ENCODE measurements around the gene NEUROG1. TPM values are rescaled to one million over a fixed set of nuclear protein-coding genes. Genes with fewer than 3 reads are reported as not detected.
A peak's percentile ranks its signal among the peaks of the same experiment; 100 is the strongest.

The NEUROG1 gene
- total and polyA plus RNA-seq, 2 experiments from 2014 or later: 0.16 TPM; not detected in 1

DNA sequence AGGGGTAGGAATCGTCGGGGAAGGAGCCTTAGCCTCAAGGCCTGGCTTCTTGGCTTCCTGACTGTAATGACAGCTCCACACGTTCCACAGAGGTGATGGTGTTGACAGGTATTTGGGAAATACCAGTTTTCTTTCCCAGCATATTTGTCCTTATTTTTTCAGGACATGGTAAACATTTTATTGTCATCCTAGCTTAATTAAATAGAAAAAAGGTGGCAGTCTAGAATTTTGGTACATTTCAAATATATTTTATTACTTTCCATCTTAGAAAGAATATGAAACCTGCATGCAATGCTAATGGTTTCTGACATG is 34.6 kb upstream of the NEUROG1 start:
- H3K27me3 Mint-ChIP-seq (ENCODE audit: insufficient read depth, low read depth, poor library complexity): peaks cover 36% of the 10 kb centered on the region
- peaks cover 31% of the 10 kb centered on the region for H3K4me1 Mint-ChIP-seq
- H3K4me3 ChIP-seq: no peak overlapping the region
- TF ChIP-seq EZH2 (IDR thresholded peaks at IDR 0.05; ENCODE audit: low read depth, unreplicated experiment) (no peak), ZNF331 (CRISPR knock-in tag; IDR thresholded peaks at IDR 0.05; ENCODE audit: low read depth) (no peak), EZH2phosphoT487 (IDR thresholded peaks at IDR 0.05; ENCODE audit: unreplicated experiment) (no peak), STAT1 (IDR thresholded peaks at IDR 0.05; ENCODE audit: unreplicated experiment) (no peak)
- TF ChIP-seq, protein P1, sequence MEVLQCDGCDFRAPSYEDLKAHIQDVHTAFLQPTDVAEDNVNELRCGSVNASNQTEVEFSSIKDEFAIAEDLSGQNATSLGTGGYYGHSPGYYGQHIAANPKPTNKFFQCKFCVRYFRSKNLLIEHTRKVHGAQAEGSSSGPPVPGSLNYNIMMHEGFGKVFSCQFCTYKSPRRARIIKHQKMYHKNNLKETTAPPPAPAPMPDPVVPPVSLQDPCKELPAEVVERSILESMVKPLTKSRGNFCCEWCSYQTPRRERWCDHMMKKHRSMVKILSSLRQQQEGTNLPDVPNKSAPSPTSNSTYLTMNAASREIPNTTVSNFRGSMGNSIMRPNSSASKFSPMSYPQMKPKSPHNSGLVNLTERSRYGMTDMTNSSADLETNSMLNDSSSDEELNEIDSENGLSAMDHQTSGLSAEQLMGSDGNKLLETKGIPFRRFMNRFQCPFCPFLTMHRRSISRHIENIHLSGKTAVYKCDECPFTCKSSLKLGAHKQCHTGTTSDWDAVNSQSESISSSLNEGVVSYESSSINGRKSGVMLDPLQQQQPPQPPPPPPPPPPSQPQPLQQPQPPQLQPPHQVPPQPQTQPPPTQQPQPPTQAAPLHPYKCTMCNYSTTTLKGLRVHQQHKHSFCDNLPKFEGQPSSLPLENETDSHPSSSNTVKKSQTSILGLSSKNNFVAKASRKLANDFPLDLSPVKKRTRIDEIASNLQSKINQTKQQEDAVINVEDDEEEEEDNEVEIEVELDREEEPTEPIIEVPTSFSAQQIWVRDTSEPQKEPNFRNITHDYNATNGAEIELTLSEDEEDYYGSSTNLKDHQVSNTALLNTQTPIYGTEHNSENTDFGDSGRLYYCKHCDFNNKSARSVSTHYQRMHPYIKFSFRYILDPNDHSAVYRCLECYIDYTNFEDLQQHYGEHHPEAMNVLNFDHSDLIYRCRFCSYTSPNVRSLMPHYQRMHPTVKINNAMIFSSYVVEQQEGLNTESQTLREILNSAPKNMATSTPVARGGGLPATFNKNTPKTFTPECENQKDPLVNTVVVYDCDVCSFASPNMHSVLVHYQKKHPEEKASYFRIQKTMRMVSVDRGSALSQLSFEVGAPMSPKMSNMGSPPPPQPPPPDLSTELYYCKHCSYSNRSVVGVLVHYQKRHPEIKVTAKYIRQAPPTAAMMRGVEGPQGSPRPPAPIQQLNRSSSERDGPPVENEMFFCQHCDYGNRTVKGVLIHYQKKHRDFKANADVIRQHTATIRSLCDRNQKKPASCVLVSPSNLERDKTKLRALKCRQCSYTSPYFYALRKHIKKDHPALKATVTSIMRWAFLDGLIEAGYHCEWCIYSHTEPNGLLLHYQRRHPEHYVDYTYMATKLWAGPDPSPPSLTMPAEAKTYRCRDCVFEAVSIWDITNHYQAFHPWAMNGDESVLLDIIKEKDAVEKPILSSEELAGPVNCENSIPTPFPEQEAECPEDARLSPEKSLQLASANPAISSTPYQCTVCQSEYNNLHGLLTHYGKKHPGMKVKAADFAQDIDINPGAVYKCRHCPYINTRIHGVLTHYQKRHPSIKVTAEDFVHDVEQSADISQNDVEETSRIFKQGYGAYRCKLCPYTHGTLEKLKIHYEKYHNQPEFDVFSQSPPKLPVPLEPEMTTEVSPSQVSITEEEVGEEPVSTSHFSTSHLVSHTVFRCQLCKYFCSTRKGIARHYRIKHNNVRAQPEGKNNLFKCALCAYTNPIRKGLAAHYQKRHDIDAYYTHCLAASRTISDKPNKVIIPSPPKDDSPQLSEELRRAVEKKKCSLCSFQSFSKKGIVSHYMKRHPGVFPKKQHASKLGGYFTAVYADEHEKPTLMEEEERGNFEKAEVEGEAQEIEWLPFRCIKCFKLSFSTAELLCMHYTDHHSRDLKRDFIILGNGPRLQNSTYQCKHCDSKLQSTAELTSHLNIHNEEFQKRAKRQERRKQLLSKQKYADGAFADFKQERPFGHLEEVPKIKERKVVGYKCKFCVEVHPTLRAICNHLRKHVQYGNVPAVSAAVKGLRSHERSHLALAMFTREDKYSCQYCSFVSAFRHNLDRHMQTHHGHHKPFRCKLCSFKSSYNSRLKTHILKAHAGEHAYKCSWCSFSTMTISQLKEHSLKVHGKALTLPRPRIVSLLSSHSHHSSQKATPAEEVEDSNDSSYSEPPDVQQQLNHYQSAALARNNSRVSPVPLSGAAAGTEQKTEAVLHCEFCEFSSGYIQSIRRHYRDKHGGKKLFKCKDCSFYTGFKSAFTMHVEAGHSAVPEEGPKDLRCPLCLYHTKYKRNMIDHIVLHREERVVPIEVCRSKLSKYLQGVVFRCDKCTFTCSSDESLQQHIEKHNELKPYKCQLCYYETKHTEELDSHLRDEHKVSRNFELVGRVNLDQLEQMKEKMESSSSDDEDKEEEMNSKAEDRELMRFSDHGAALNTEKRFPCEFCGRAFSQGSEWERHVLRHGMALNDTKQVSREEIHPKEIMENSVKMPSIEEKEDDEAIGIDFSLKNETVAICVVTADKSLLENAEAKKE (CRISPR knock-in tag; IDR thresholded peaks at IDR 0.05): no peak
- ATAC-seq (no peak), DNase-seq (ENCODE audit: low spot score) (no peak)
- no peak overlapping the region for H2AFZ ChIP-seq
- peaks cover 5% of the 10 kb centered on the region for H3K4me1 ChIP-seq (ENCODE audit: insufficient read depth)
- H3K36me3 Mint-ChIP-seq (ENCODE audit: low read depth): no peaks in the 10 kb centered on the region
- H3K27ac ChIP-seq (ENCODE audit: low read depth): no peak overlapping the region
- H3K4me3 Mint-ChIP-seq: no peak overlapping the region
- H3K4me2 ChIP-seq: no peak overlapping the region
- no peaks in the 10 kb centered on the region for H3K9me2 ChIP-seq (ENCODE audit: insufficient read depth)
- H3K36me3 ChIP-seq (ENCODE audit: insufficient read depth): no peaks in the 10 kb centered on the region
- no peaks in the 10 kb centered on the region for H3K79me2 ChIP-seq (replicated peaks; ENCODE audit: insufficient read depth)
- H3F3A ChIP-seq (replicated peaks; ENCODE audit: low read depth): no peaks in the 10 kb centered on the region
- no peaks in the 10 kb centered on the region for H3K9me3 Mint-ChIP-seq
- H3K27ac Mint-ChIP-seq: no peak overlapping the region
- H4K20me1 ChIP-seq (replicated peaks; ENCODE audit: insufficient read depth): no peaks in the 10 kb centered on the region
- peaks cover 4% of the 10 kb centered on the region; the same call in 1 of the 2 replicates for H3K27me3 ChIP-seq (ENCODE audit: insufficient read depth)

DNA sequence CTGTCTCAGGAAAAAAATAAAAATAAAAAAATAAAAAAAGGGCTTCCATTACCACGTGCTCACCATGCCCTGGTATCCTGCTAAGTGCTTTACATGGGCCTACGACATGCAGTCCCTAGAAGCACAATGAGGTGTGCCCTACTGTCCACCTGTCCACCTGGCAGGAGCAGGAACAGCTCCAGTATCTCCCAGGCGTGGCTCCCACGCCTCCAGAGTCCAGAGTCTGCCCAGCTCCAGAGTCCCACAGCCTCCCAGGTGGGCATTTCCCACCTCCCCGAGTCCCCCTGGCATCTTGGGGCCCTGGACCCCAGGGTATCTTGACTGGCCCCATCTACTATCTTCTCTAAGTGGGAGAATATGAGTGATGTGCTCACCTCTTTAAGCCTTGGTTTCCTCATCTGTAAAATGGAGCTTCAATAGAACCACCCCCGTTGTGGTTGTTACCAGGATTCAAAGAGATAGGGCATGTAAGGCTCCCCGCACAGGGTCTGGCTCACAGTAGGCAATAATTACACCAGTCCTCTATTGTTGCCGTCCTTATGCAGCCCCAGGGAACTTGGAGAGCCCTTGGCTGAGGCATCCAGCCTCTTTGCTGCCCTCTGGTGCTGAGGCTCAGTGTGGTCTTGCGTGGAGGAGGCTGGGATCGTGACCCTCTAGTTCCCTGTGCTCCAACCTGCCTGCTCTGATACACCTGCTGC is 34.1 kb upstream of the NEUROG1 start:
- H3K4me1 ChIP-seq (ENCODE audit: insufficient read depth): peaks cover 10% of the 10 kb centered on the region
- Mint-ChIP-seq H3K27me3 (ENCODE audit: insufficient read depth, low read depth, poor library complexity) (peaks cover 36% of the 10 kb centered on the region), H3K4me1 (peaks cover 36% of the 10 kb centered on the region), H3K36me3 (ENCODE audit: low read depth) (no peaks in the 10 kb centered on the region), H3K27ac (no peak overlapping the region), H3K9me3 (no peaks in the 10 kb centered on the region), H3K4me3 (no peak overlapping the region)
- H4K20me1 ChIP-seq (replicated peaks; ENCODE audit: insufficient read depth): no peaks in the 10 kb centered on the region
- ATAC-seq: peak; percentile 84
- H3K4me3 ChIP-seq: no peak overlapping the region
- H3K27ac ChIP-seq (ENCODE audit: low read depth): no peak overlapping the region
- no peaks in the 10 kb centered on the region for H3K36me3 ChIP-seq (ENCODE audit: insufficient read depth)
- H2AFZ ChIP-seq: no peak overlapping the region
- H3F3A ChIP-seq (replicated peaks; ENCODE audit: low read depth): no peaks in the 10 kb centered on the region
- no peak overlapping the region for H3K4me2 ChIP-seq
- H3K79me2 ChIP-seq (replicated peaks; ENCODE audit: insufficient read depth): no peaks in the 10 kb centered on the region
- no peaks in the 10 kb centered on the region for H3K9me2 ChIP-seq (ENCODE audit: insufficient read depth)
- H3K27me3 ChIP-seq (ENCODE audit: insufficient read depth): no peaks in the 10 kb centered on the region
- peak; percentile 82 for DNase-seq (ENCODE audit: low spot score)
- no peak for TF ChIP-seq JUNB (IDR thresholded peaks at IDR 0.05; ENCODE audit: unreplicated experiment)
- TF ChIP-seq ZNF114 (CRISPR knock-in tag; IDR thresholded peaks at IDR 0.05): no peak
